ENCODE measurements around the gene GRIA3.

Gene GRIA3

GRCh38 chrX:123313486-123313885, 129.4 kb downstream of the GRIA3 start:
- intact Hi-C loops (cut with micrococcal nuclease), result no loop called here
- H3K27ac Mint-ChIP-seq, result no peak overlapping the region
- H3K27me3 Mint-ChIP-seq, result no peaks in the 10 kb centered on the region
- H3K4me1 Mint-ChIP-seq (ENCODE audit: low read depth), result no peaks in the 10 kb centered on the region
- no peaks in the 10 kb centered on the region for H3K9me3 Mint-ChIP-seq
- H3K36me3 Mint-ChIP-seq (ENCODE audit: low read depth), result no peaks in the 10 kb centered on the region
- H3K4me3 Mint-ChIP-seq, result no peak overlapping the region

GRCh38 chrX:123320622-123321021, 136.5 kb downstream of the GRIA3 start:
- Mint-ChIP-seq H3K27ac (no peak overlapping the region), H3K27me3 (no peaks in the 10 kb centered on the region), H3K9me3 (no peaks in the 10 kb centered on the region), H3K36me3 (ENCODE audit: low read depth) (no peaks in the 10 kb centered on the region), H3K4me3 (no peak overlapping the region), H3K4me1 (ENCODE audit: low read depth) (no peaks in the 10 kb centered on the region)
- intact Hi-C loops (cut with micrococcal nuclease), result no loop called here

GRCh38 chrX:123322536-123322935, 138.5 kb downstream of the GRIA3 start:
- H3K4me1 Mint-ChIP-seq (ENCODE audit: low read depth), result no peaks in the 10 kb centered on the region
- intact Hi-C loops (cut with micrococcal nuclease), result no loop called here
- no peaks in the 10 kb centered on the region for H3K36me3 Mint-ChIP-seq (ENCODE audit: low read depth)
- no peak overlapping the region for H3K4me3 Mint-ChIP-seq
- H3K9me3 Mint-ChIP-seq, result no peaks in the 10 kb centered on the region
- H3K27ac Mint-ChIP-seq, result no peak overlapping the region
- no peaks in the 10 kb centered on the region for H3K27me3 Mint-ChIP-seq

- Mint-ChIP-seq H3K27me3 (no peaks in the 10 kb centered on the region), H3K4me3 (no peak overlapping the region)
- intact Hi-C loops (cut with micrococcal nuclease), result no loop called here
Measured at GRCh38 chrX:123324625-123325024, 140.5 kb downstream of the GRIA3 start.

GRCh38 chrX:123330229-123330942, 146.3 kb downstream of the GRIA3 start:
- H3K9me3 Mint-ChIP-seq, result no peaks in the 10 kb centered on the region
- H3K27ac Mint-ChIP-seq, result no peak overlapping the region
- intact Hi-C loops (cut with micrococcal nuclease), result no loop called here
- H3K27me3 Mint-ChIP-seq, result no peaks in the 10 kb centered on the region
- H3K4me3 Mint-ChIP-seq, result no peak overlapping the region
- H3K36me3 Mint-ChIP-seq (ENCODE audit: low read depth), result no peaks in the 10 kb centered on the region
- no peaks in the 10 kb centered on the region for H3K4me1 Mint-ChIP-seq (ENCODE audit: low read depth)

More at GRCh38 chrX:123324625-123325024, 140.5 kb downstream of the GRIA3 start:
- Mint-ChIP-seq H3K4me1 (ENCODE audit: low read depth) (no peaks in the 10 kb centered on the region), H3K27ac (no peak overlapping the region), H3K9me3 (no peaks in the 10 kb centered on the region), H3K36me3 (ENCODE audit: low read depth) (no peaks in the 10 kb centered on the region)

- intact Hi-C loops (cut with micrococcal nuclease), result no loop called here
- Mint-ChIP-seq H3K27ac (no peak overlapping the region), H3K4me3 (no peak overlapping the region), H3K36me3 (ENCODE audit: low read depth) (no peaks in the 10 kb centered on the region), H3K9me3 (no peaks in the 10 kb centered on the region), H3K27me3 (no peaks in the 10 kb centered on the region), H3K4me1 (ENCODE audit: low read depth) (no peaks in the 10 kb centered on the region)
Measured at GRCh38 chrX:123331349-123331748, 147.3 kb downstream of the GRIA3 start.

GRCh38 chrX:123331859-123332258, 147.8 kb downstream of the GRIA3 start:
- intact Hi-C loops (cut with micrococcal nuclease), result no loop called here
- Mint-ChIP-seq H3K4me1 (ENCODE audit: low read depth) (no peaks in the 10 kb centered on the region), H3K9me3 (no peaks in the 10 kb centered on the region), H3K36me3 (ENCODE audit: low read depth) (no peaks in the 10 kb centered on the region), H3K4me3 (no peak overlapping the region), H3K27ac (no peak overlapping the region), H3K27me3 (no peaks in the 10 kb centered on the region)

GRCh38 chrX:123336666-123337065, 152.6 kb downstream of the GRIA3 start:
- H3K4me3 Mint-ChIP-seq, result no peak overlapping the region
- H3K27ac Mint-ChIP-seq, result no peak overlapping the region
- no peaks in the 10 kb centered on the region for H3K9me3 Mint-ChIP-seq
- no peaks in the 10 kb centered on the region for H3K27me3 Mint-ChIP-seq
- no peaks in the 10 kb centered on the region for H3K36me3 Mint-ChIP-seq (ENCODE audit: low read depth)
- no peaks in the 10 kb centered on the region for H3K4me1 Mint-ChIP-seq (ENCODE audit: low read depth)
- intact Hi-C loops (cut with micrococcal nuclease), result no loop called here

GRCh38 chrX:123337886-123338639, 154.0 kb downstream of the GRIA3 start:
- H3K9me3 Mint-ChIP-seq, result no peaks in the 10 kb centered on the region
- H3K4me1 Mint-ChIP-seq (ENCODE audit: low read depth), result no peaks in the 10 kb centered on the region
- H3K27me3 Mint-ChIP-seq, result no peaks in the 10 kb centered on the region
- intact Hi-C loops (cut with micrococcal nuclease), result no loop called here
- no peaks in the 10 kb centered on the region for H3K36me3 Mint-ChIP-seq (ENCODE audit: low read depth)
- no peak overlapping the region for H3K4me3 Mint-ChIP-seq
- H3K27ac Mint-ChIP-seq, result no peak overlapping the region

GRCh38 chrX:123339221-123339905, 155.3 kb downstream of the GRIA3 start:
- no peak overlapping the region for H3K4me3 Mint-ChIP-seq
- no peaks in the 10 kb centered on the region for H3K36me3 Mint-ChIP-seq (ENCODE audit: low read depth)
- intact Hi-C loops (cut with micrococcal nuclease), result no loop called here
- H3K4me1 Mint-ChIP-seq (ENCODE audit: low read depth), result no peaks in the 10 kb centered on the region
- no peaks in the 10 kb centered on the region for H3K9me3 Mint-ChIP-seq
- H3K27ac Mint-ChIP-seq, result no peak overlapping the region
- H3K27me3 Mint-ChIP-seq, result no peaks in the 10 kb centered on the region

- no peak overlapping the region for H3K27ac Mint-ChIP-seq
- H3K9me3 Mint-ChIP-seq, result no peaks in the 10 kb centered on the region
- H3K4me1 Mint-ChIP-seq (ENCODE audit: low read depth), result no peaks in the 10 kb centered on the region
- no peak overlapping the region for H3K4me3 Mint-ChIP-seq
- intact Hi-C loops (cut with micrococcal nuclease), result no loop called here
- no peaks in the 10 kb centered on the region for H3K36me3 Mint-ChIP-seq (ENCODE audit: low read depth)
- no peaks in the 10 kb centered on the region for H3K27me3 Mint-ChIP-seq
Measured at GRCh38 chrX:123340696-123341095, 156.6 kb downstream of the GRIA3 start.

- Mint-ChIP-seq H3K27me3 (no peaks in the 10 kb centered on the region), H3K36me3 (ENCODE audit: low read depth) (no peaks in the 10 kb centered on the region), H3K4me3 (no peak overlapping the region), H3K9me3 (no peaks in the 10 kb centered on the region), H3K4me1 (ENCODE audit: low read depth) (no peaks in the 10 kb centered on the region), H3K27ac (no peak overlapping the region)
- intact Hi-C loops (cut with micrococcal nuclease), result no loop called here
Measured at GRCh38 chrX:123348468-123348867, 164.4 kb downstream of the GRIA3 start.

- intact Hi-C loops (cut with micrococcal nuclease), result no loop called here
- no peaks in the 10 kb centered on the region for H3K4me1 Mint-ChIP-seq (ENCODE audit: low read depth)
Measured at GRCh38 chrX:123350226-123350625, 166.1 kb downstream of the GRIA3 start.

GRCh38 chrX:123357941-123358340, 173.9 kb downstream of the GRIA3 start:
- Mint-ChIP-seq H3K27me3 (no peaks in the 10 kb centered on the region), H3K4me3 (no peak overlapping the region), H3K4me1 (ENCODE audit: low read depth) (no peaks in the 10 kb centered on the region), H3K36me3 (ENCODE audit: low read depth) (no peaks in the 10 kb centered on the region), H3K9me3 (no peaks in the 10 kb centered on the region), H3K27ac (no peak overlapping the region)
- intact Hi-C loops (cut with micrococcal nuclease), result no loop called here

More at GRCh38 chrX:123350226-123350625, 166.1 kb downstream of the GRIA3 start:
- Mint-ChIP-seq H3K36me3 (ENCODE audit: low read depth) (no peaks in the 10 kb centered on the region), H3K27ac (no peak overlapping the region), H3K4me3 (no peak overlapping the region), H3K27me3 (no peaks in the 10 kb centered on the region), H3K9me3 (no peaks in the 10 kb centered on the region)

All from dendritic cell treated with granulocyte-macrophage colony-stimulating factor and Interleukin-4, amounts not matched to agents 40 ng/mL and 50 ng/mL, for 4 days (primary cell).